ENCODE results near the gene P2RY12. TPM values are rescaled to one million over a fixed set of nuclear protein-coding genes. Genes with fewer than 3 reads are reported as not detected.

P2RY12 gene
- total and polyA plus RNA-seq, 2 of the 8 experiments (the other 6 are each of a cell fraction or from before 2014, with no cell fraction given) = not detected

DNA sequence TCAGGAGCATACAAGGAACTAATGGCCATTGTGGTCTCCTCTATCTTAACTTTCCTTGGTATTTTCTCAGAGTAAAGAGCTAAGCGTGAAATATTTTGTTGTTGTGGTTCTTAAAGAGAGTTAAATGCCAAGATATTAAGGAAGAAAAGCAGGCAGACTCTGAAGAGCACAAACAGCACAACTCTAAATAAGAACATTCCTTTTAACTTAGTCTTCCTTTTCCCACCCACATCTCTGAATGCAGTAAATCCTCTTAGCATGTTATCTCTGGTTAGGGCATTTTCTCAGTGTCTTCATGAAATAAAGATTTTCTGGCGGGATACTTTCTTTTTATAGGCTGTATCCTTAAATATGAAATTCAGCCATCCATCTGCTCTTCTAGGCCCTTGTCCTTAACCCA, 69.4 kb downstream of the P2RY12 start:
- DNase-seq (ENCODE audit: low read depth in 1 of 2, low spot score in 2 of 2) (no peak), FAIRE-seq (no peak)
- Histone ChIP-seq H3K27me3 (replicated peaks in 1 of 4; ENCODE audit: control insufficient read depth in 3 of 4, extremely low read depth in 1 of 4, insufficient read depth in 3 of 4, low read length in 3 of 4) (no peaks in the 10 kb centered on the region), H3K9ac (replicated peaks in 1 of 4; ENCODE audit: extremely low read depth in 1 of 4, low read depth in 3 of 4, low read length in 3 of 4) (no peak overlapping the region), H3K27ac (ENCODE audit: low read depth, low read length) (no peak overlapping the region), H2BK15ac (ENCODE audit: low read length) (no peak overlapping the region), H4K5ac (ENCODE audit: insufficient read length, low read depth, low read length) (no peak overlapping the region), H2BK5ac (ENCODE audit: low read depth, low read length) (no peak overlapping the region), H3K56ac (replicated peaks; ENCODE audit: insufficient read length, low read depth, low read length) (no peak overlapping the region), H2BK120ac (replicated peaks; ENCODE audit: low read depth, low read length) (no peak overlapping the region), H3K9me3 (ENCODE audit: insufficient read depth in 2 of 2, low read depth in 1 of 2, low read length in 1 of 2) (no peaks in the 10 kb centered on the region), H4K20me1 (replicated peaks in 1 of 2; ENCODE audit: control insufficient read depth in 1 of 2, insufficient read depth in 2 of 2, low read length in 2 of 2) (no peaks in the 10 kb centered on the region), H2BK12ac (ENCODE audit: low read depth, low read length) (no peak overlapping the region), H3K36me3 (ENCODE audit: control insufficient read depth in 2 of 4, insufficient read depth in 4 of 4, low read length in 3 of 4) (no peaks in the 10 kb centered on the region), H3K4me3 (ENCODE audit: extremely low read depth in 1 of 4, insufficient read depth in 2 of 4, low read depth in 3 of 4, low read length in 4 of 4) (no peak overlapping the region), H3K79me1 (ENCODE audit: low read depth, low read length) (no peaks in the 10 kb centered on the region), H3K4me1 (replicated peaks in 1 of 4; ENCODE audit: control insufficient read depth in 3 of 4, insufficient read depth in 4 of 4, low read length in 3 of 4) (peaks cover 3 to 12% (median 6%) of the 10 kb centered on the region in 4 experiments; a peak in 4 of 7 replicates), H3K4ac (replicated peaks; ENCODE audit: insufficient read length, low read depth, low read length) (no peak overlapping the region), H4K91ac (replicated peaks; ENCODE audit: insufficient read length, low read length) (no peak overlapping the region), H4K8ac (ENCODE audit: extremely low read depth, insufficient read depth, low read length) (no peak overlapping the region), H2BK20ac (ENCODE audit: low read length) (no peak overlapping the region), H3K14ac (ENCODE audit: insufficient read length) (no peak overlapping the region), H2AK5ac (ENCODE audit: low read depth, low read length) (no peak overlapping the region), H3K23ac (ENCODE audit: insufficient read length) (no peak overlapping the region), H3K18ac (ENCODE audit: extremely low read depth, low read length) (no peak overlapping the region), H3K79me2 (ENCODE audit: control insufficient read depth in 1 of 2, insufficient read depth in 2 of 2, low read length in 2 of 2) (no peaks in the 10 kb centered on the region), H3K23me2 (ENCODE audit: low read depth, low read length) (no peaks in the 10 kb centered on the region), H2AFZ (ENCODE audit: low read length) (no peak overlapping the region), H3K4me2 (ENCODE audit: insufficient read depth in 1 of 2, low read depth in 2 of 2, low read length in 2 of 2) (no peak overlapping the region)
- POLR2A ChIA-PET (ENCODE audit: partially characterized antibody) = no interaction called here
- CTCF ChIA-PET (ENCODE audit: partially characterized antibody) = interaction anchor here (1.0 kb wide), 1 partner anchor 22 kb away, joined by 3 read pairs; no protein-coding TSS in a partner anchor
- WGBS, 2 experiments (ENCODE audit: extremely low coverage in 1 of 2, insufficient coverage in 1 of 2, insufficient read length in 1 of 2, insufficient replicate concordance in 2 of 2, low coverage in 1 of 2, low lambda C conversion rate in 2 of 2, missing lambda C conversion rate in 1 of 2) = 86% methylated on average over 2 of the region's 2 CpGs; no CpG with 5 or more reads in 1 of the 2 experiments
- TF ChIP-seq CHD1 (IDR thresholded peaks at IDR 0.05; ENCODE audit: low read depth, low read length) (no peak), YY1 (IDR thresholded peaks at IDR 0.05; ENCODE audit: low read depth, low read length) (no peak)

Measured in H1 (cell line).